ENCODE data around the gene THTPA. TPM values are rescaled to one million over a fixed set of nuclear protein-coding genes. Genes with fewer than 3 reads are reported as not detected.

THTPA gene, protein sequence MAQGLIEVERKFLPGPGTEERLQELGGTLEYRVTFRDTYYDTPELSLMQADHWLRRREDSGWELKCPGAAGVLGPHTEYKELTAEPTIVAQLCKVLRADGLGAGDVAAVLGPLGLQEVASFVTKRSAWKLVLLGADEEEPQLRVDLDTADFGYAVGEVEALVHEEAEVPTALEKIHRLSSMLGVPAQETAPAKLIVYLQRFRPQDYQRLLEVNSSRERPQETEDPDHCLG
- 12.1 to 12.7 TPM (median 12.2 TPM) in 5 replicates for total RNA-seq (2022; extraction: Qiagen RNA extraction)

DNA sequence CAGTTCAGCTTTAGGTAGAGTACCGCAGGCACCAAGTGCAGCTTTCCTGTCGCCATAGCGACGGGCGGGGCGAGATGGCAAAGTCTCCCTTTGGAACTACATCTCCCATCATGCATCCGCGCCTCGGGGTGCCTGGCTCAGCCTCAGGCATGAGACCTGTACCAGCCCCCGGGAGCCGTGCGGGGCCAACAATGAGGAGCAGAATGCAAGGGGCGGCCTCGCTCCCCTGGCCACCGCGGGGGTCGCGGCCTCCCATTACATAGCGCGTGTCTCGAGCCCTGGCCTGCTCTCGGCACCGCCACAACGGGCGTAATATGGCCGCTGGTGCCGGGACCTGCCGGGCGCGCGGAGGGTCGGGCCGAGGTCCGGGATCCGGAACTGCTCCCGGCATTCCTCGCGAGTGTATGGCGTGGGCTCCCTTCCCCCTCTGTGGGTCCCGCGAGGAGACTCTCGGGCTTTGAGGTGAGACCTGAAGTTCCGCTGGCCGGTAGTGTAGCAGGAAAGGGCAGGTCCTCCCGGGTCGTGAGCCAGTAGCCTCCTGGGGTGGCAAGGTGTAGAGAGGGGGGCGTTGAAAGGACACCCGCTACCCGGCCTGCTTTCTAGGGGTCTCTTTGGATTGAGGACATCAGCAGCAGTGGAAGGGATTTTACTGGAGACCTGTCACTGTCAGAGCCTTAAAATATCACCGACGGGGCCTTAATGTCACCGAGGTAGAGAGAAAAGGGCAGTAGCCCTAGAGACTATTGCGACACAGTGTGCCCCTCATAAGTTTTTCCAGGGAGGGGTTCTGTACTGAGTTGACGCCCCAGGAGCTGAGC is at the start of gene THTPA:
TSS of gene THTPA (plus strand) at position 390 of the 818 bp plus-strand sequence. CDS start 487 bp downstream, outside the sequence.

DNA sequence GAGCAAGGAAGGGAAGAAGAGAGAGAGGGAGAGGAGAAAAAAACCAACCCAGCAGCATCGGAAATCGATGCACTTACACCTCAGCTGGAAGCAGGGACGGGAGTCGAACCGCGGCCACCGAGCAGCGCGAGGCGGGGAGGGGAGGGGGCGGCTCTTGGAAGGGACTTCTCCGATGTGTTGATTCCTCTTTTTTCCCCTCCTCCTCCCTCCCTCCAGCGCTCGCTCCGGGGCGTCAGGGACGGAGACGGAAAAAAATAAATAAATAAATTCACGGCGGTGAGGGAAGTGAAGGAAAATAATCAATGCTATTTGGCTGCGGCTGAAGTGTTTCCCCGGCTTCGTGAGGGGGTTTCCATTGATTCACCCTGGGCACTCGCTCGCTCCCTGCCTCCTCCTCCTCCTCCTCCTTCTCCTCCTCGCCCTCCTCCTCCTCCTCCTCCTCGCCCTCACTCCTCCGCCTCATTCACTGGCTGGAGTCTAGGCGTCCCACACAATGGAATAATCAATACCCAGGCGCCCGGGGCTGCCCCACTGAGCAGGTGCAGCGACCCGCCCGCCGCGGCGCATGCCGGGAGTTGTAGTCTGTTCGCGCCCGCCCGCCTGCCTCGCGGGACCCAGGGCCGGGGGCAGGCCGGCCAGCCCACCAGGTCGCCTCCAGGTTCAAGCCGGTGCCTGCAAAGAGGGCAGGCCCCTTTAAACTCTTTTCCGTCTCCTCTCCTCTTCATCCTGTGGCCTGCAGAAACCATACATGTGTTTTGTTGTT is 4.6 kb upstream of the THTPA start, which contains the start of gene ZFHX2:
TSS of gene ZFHX2 (minus strand) at position 500 of the 763 bp plus-strand sequence. CDS start 16,440 bp downstream, outside the sequence.

GRCh38 chr14:23567186-23568020 is 11.3 kb downstream of the THTPA start, which contains the start of gene AP1G2:
TSS of gene AP1G2 (minus strand) at chr14:23567791. CDS start at chr14:23567314, 477 bp downstream.

GRCh38 chr14:23578560-23579310 is 22.7 kb downstream of the THTPA start, which contains the start of gene JPH4:
TSS of gene JPH4 (minus strand) at chr14:23578790. CDS start at chr14:23577453, 1,337 bp downstream.

Other genes starting within 250 kb of the THTPA start
- 14.5 to 19.0 TPM (median 15.2 TPM) in 5 replicates for gene BCL2L2, start 249.4 kb upstream of the THTPA start, total RNA-seq (2022; extraction: Qiagen RNA extraction)
- gene PABPN1, start 234.8 kb upstream of the THTPA start, total RNA-seq (2022; extraction: Qiagen RNA extraction) = 126 to 152 TPM (median 151 TPM) in 5 replicates
- 5.2 to 8.3 TPM (median 6.2 TPM) in 5 replicates for gene SLC22A17, start 203.4 kb upstream of the THTPA start, total RNA-seq (2022; extraction: Qiagen RNA extraction)
- gene EFS, start 191.1 kb upstream of the THTPA start, total RNA-seq (2022; extraction: Qiagen RNA extraction) = not detected in 5 replicates
- not detected in 5 replicates for gene IL25, start 183.5 kb upstream of the THTPA start, total RNA-seq (2022; extraction: Qiagen RNA extraction)
- not detected in 5 replicates for gene CMTM5, start 179.2 kb upstream of the THTPA start, total RNA-seq (2022; extraction: Qiagen RNA extraction)
- gene MYH6, start 148.0 kb upstream of the THTPA start, total RNA-seq (2022; extraction: Qiagen RNA extraction) = 0.05 to 0.15 TPM (median 0.12 TPM) in 5 replicates
- gene MYH7, start 120.6 kb upstream of the THTPA start, total RNA-seq (2022; extraction: Qiagen RNA extraction) = 0.02 TPM in 1 of 5 replicates, not detected in the others
- 59.7 to 73.7 TPM (median 61.6 TPM) in 5 replicates for gene NGDN, start 86.6 kb upstream of the THTPA start, total RNA-seq (2022; extraction: Qiagen RNA extraction)
- gene ZFHX2, start 4.5 kb upstream of the THTPA start, total RNA-seq (2022; extraction: Qiagen RNA extraction) = 0.44 to 1.1 TPM (median 0.80 TPM) in 5 replicates
- gene AP1G2, start 11.5 kb downstream of the THTPA start, total RNA-seq (2022; extraction: Qiagen RNA extraction) = 29.8 to 53.8 TPM (median 45.2 TPM) in 5 replicates
- 0.07 to 0.14 TPM (median 0.13 TPM) in 5 replicates for gene JPH4, start 22.5 kb downstream of the THTPA start, total RNA-seq (2022; extraction: Qiagen RNA extraction)
- gene DHRS2, start 80.1 kb downstream of the THTPA start, total RNA-seq (2022; extraction: Qiagen RNA extraction) = 5.5 to 8.7 TPM (median 6.3 TPM) in 5 replicates